ENCODE measurements around the gene POTEI. TPM values are rescaled to one million over a fixed set of nuclear protein-coding genes. Genes with fewer than 3 reads are reported as not detected.
"Not testable (repeated sequence)": the region's sequence is repeated elsewhere in the genome, so short reads cannot be mapped to it uniquely, and the experiment has no call there.

The POTEI gene
- total RNA-seq, 1 donor from 2014 or later: not detected

DNA sequence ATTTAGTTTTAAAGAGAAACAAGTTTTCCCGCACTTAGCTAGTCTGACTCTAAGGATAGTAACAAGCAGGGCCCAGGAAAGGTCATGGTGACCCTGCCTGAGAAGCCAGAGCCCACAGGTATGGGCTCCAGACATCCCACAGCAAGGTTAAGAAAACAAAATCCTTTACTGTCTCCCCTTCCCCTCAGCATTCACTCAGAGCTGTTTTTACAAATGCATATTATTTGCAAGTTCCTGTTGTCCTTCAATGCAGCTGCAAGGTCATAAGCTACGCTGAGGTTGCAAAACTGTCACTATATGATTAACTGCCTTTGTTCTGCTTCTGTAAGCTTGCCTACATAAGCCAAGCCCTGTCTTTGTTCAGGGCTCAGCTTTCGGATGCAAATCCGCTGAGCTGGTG lies 18.1 kb downstream of the POTEI start:
- not testable (repeated sequence) for DNase-seq (ENCODE audit: low spot score)

DNA sequence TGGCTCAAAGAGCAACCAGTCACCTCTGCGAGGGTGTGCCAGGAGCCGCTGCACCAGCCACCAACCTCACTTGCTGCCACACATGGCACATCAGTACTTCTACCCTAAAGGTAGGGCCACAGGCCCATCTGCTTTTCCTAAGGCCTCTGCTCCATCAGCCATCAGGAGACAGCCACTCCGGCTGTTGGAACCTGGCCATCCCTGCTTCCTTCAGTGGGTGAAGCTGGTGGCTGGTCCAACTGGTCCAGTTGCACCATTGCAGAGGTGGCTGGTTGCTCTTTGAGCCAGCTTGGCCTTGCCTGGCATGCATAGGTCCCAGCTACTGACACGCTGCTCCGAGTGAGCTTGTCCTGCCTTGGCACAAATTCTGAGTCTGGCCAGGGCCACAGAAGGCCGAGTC lies 53.7 kb downstream of the POTEI start:
- not testable (repeated sequence) for DNase-seq (ENCODE audit: low spot score)

DNA sequence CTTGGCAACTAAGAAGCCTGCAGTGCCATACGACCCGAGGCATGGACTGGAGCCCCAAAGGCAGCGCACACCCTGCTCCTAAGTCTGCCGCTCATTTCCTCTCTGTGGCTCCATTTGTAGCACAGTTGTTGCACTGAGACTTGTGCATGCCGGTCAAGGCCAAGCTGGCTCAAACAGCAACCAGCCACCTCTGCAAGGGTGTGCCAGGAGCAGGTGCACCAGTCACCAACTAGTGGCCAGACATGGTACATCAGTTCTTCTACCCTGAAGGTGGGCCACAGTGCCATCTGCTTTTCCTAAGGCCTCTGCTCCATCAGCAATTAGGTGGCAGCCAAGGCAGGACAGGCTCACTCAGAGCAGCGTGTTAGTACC lies 54.4 kb downstream of the POTEI start:
- not testable (repeated sequence) for DNase-seq (ENCODE audit: low spot score)

DNA sequence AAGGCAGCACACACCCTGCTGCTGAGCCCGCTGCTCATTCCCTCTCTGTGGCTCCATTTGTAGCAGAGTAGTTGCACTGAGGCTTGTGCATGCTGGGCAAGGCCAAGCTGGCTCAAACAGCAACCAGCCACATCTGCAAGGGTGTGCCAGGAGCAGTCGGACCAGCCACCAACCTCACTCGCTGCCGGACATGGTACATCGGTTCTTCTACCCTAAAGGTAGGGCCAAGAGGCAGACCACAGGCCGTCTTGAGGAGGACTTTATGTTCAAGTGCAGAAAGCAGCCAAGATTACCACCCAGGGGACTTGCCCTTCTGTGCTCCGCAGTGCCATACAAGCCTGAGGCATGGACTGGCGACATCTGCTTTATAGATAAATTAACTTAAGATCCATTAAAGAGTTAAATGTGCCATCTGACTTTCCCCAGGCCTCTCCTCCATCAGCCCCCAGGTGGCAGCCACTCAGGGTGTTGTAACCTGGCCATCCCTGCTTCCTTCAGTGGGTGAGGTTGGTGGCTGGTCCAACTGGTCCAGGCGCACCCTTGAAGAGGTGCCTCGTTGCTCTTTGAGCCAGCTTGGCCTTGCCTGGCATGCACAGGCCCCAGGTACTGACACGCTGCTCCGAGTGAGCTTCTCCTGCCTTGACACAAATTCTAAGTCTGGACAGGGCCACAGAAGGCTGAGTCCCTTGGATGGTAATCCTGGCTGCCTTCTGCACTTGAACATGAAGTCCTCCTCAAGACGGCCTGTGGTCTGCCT lies 55.0 kb downstream of the POTEI start:
- not testable (repeated sequence) for DNase-seq (ENCODE audit: low spot score)

DNA sequence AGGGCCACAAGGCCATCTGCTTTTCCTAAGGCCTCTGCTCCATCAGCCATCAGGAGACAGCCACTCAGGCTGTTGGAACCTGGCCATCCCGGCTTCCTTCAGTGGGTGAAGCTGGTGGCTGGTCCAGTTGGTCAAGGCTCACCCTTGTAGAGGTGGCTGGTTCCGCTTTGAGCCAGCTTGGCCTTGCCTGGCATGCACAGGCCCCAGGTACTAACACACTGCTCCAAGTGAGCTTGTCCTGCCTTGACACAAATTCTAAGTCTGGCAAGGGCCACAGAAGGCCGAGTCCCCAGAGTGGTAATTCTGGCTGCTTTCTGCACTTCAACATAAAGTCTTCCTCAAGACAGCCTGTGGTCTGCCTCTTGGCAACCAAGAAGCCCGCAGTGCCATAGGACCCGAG lies 56.2 kb downstream of the POTEI start:
- not testable (repeated sequence) for DNase-seq (ENCODE audit: low spot score)

GRCh38 chr2:130451823-130452222 lies 57.3 kb downstream of the POTEI start:
- DNase-seq (ENCODE audit: low spot score): not testable (repeated sequence)

GRCh38 chr2:130451278-130451677 lies 57.9 kb downstream of the POTEI start:
- DNase-seq (ENCODE audit: low spot score): not testable (repeated sequence)

GRCh38 chr2:130450366-130450765 lies 58.8 kb downstream of the POTEI start:
- not testable (repeated sequence) for DNase-seq (ENCODE audit: low spot score)

DNA sequence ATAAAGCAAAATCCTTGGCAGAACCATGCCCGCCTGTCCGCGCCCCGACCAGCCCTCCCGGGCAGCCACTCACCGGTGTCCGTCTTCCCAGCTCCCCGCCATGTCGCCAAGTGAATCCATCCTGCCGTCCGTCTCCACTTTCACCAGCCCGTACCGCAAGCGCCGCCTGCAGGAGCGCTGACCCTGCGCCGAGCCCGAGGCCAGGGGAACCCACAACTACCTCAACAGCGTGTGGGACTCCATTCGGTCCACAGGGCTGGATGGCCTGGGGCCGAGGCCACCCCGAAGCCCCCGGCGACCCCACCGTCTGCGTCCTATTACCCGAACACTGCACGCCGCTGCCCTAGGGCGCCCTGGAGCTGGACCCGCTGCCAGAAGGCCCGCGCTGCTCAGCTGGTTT lies 81.5 kb downstream of the POTEI start:
- DNase-seq (ENCODE audit: low spot score): peak; percentile 89

DNA sequence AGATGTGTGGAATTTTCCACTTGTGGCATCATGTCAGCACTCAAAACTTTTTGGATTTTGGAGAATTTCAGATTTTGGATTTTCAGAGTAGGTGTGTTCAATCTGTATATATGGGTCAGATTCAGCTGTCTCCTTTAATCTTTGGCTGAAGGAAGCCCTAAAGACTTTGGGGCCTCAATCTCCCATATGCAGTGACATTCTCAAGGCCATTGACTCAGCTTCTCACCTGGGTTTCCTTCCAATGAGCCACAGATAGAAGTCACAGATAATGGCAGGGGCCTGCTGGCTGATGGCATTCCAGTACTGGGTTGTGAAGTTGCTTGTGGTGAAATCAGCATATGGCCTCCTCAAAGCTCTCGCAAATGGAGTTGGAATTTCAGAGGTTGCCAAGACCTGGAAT lies 90.3 kb downstream of the POTEI start:
- DNase-seq (ENCODE audit: low spot score): not testable (repeated sequence)

DNA sequence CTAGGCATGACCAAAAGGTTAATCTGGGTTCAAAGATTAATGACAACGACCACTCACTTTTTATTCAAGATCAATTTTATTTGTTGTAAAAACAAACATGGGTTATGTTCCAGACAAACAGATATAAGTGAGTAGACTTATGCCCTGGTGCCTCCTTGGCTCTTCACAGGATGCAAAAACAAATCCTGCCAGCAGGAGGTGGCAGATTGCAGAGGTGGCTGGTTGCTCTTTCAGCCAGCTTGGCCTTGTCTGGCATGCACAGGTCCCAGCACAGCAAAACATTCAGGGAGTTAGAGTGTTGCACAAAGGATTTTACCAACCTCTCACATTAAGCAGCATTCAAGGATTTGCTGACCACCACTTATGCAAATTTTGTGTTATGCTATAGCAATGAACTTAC lies 92.4 kb downstream of the POTEI start:
- DNase-seq (ENCODE audit: low spot score): not testable (repeated sequence)

Other genes with a start within 250 kb of the POTEI start
- gene IMP4, start 166.4 kb downstream of the POTEI start, total RNA-seq: 104 TPM
- 52.2 TPM for gene PTPN18, start 153.3 kb downstream of the POTEI start, total RNA-seq
- gene CFC1B, start 11.9 kb upstream of the POTEI start, total RNA-seq: not detected
- gene CFC1, start 90.2 kb upstream of the POTEI start, total RNA-seq: not detected
- not detected for gene POTEJ, start 102.1 kb upstream of the POTEI start, total RNA-seq
- gene GPR148, start 219.7 kb upstream of the POTEI start, total RNA-seq: not detected
- gene AMER3, start 246.2 kb upstream of the POTEI start, total RNA-seq: not detected

Measured in mesenteric fat pad (tissue), 1 donor.